CMK (cell line): ENCODE data around the gene PDZD4.

Experiments
- DNase-seq: peaks from one replicate; pipeline ENCODE4 v3.0.0-alpha.2; 2010; ENCODE audit warnings: low read depth

Gene PDZD4

DNA sequence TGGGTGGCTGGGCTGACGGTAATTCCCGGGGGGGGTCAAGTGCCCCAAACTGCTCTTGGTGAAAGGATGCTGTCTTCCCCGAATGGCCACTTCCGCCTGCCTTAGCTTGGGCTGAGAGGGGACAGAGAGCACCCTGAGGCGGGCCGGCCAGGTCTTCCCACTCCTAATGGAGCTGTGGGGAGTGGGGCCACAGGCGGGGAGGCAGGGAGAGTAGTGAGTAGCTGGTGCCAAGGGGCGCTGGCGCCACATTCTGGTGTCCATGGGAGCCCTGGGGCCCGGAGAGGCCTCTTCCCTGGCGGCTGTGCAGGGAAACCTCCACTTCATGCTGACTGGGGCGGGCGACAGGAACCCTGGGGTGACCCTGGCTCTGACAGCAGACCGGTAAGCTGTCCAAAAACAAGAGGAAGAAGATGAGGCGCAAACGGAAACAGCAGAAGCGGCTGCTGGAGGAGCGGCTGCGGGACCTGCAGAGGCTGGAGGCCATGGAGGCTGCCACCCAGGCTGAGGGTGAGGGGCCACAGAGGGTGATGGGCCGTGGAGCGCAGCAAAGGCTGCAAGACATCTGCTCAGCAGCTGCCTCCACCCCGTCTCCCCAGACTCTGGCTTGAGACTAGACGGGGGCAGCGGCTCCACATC, 46.8 kb downstream of the PDZD4 start:
- no peak for DNase-seq

DNA sequence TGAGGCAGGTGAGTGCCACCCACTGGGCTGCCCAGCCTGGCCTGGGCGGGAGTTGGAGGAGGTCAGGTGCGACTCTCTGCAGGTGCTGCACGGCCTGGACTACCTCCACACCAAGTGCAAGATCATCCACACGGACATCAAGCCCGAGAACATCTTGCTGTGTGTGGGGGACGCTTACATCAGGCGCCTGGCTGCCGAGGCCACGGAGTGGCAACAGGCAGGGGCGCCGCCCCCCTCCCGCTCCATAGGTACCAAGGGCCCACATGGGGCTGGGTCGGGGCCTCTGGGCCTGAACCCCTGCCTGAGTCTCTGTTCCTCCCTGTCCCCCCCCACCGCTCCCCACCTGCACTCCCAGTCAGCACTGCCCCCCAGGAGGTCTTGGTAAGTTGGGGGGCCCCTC, 47.5 kb downstream of the PDZD4 start:
- DNase-seq: no peak

DNA sequence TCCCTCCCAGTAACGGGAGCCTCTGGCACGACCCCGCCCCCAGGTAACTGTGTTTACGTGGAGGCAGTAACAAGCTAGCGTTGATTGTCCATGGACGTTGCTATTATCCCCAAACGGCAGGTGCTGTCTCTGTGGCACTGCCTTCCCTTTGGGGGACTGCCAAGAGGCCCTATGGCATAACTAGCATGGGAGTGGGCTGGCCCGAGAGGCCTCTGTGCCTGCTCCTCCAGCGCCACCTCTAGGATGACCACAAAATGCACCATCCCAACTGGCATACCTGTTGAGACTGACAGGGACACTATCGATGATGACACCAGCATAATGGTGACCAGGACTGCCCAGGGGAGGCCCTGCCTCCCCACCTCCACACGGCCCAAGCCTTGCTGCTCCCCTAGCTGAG, 48.0 kb downstream of the PDZD4 start:
- DNase-seq: no peak

- DNase-seq: no peak
Observed at GRCh38 chrX:153781428-153782047, 48.8 kb downstream of the PDZD4 start.

GRCh38 chrX:153780678-153781427, 49.5 kb downstream of the PDZD4 start, which contains the start of gene SRPK3:
Gene SRPK3 (plus strand): TSS chrX:153781041. CDS start chrX:153781087, 46 bp downstream.
- no peak for DNase-seq

- DNase-seq: no peak
Observed at GRCh38 chrX:153779891-153780677, 50.3 kb downstream of the PDZD4 start.

- no peak for DNase-seq
Observed at GRCh38 chrX:153778684-153779101, 51.7 kb downstream of the PDZD4 start.

GRCh38 chrX:153778181-153778580, 52.2 kb downstream of the PDZD4 start:
- DNase-seq: no peak

DNA sequence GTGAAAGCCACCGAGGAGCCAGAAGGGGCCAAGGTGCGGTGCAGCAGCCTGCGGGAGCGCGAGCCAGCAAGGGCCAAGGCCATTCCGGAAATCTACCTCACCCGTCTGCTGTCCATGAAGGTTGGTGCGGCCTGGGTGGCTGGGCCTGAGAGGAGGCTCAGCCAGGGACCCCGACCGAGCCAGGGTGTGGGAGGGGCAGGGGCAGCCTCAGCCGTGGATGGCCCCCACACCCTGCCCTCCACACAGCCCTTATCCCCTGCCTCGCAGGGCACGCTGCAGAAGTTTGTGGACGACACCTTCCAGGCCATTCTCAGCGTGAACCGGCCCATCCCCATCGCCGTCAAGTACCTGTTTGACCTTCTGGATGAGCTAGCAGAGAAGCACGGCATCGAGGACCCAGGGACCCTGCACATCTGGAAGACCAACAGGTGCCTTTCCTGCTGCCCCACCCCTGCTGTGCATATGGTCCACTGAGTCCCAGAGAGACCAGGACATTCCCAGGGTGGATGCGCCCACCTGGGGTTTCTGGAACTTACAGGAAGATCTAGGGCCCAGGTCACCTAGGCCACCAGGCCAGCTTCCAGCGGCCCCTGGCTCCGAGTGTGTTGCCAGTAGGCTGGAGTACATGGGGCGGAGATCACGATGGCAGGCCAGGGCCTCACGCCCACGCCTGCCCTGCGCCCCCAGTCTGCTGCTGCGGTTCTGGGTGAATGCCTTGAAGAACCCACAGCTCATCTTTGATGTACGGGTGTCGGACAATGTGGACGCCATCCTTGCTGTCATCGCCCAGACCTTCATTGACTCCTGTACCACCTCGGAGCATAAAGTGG, 52.9 kb downstream of the PDZD4 start:
- DNase-seq: no peak

DNA sequence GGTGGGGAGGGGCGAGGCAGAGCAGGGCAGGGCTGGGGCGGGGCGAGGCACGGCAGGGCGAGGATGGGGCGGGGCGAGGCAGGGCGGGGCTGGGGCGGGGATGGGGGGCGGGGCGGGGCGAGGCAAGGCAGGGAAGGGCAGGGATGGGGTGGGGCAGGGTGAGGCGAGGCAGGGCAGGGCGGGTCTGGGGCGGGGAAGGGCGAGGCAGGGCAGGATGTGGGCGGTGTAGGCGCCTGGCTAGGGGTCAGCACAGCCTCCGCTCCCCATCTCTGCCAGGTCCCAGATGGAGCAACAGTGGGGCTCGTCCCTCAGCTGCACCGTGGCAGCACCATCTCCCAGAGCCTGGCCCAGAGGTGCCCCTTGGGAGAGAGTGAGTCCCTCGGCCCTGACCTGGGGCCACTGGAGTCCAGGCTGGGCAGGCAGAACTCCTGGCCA, 53.7 kb downstream of the PDZD4 start:
- no peak for DNase-seq

DNA sequence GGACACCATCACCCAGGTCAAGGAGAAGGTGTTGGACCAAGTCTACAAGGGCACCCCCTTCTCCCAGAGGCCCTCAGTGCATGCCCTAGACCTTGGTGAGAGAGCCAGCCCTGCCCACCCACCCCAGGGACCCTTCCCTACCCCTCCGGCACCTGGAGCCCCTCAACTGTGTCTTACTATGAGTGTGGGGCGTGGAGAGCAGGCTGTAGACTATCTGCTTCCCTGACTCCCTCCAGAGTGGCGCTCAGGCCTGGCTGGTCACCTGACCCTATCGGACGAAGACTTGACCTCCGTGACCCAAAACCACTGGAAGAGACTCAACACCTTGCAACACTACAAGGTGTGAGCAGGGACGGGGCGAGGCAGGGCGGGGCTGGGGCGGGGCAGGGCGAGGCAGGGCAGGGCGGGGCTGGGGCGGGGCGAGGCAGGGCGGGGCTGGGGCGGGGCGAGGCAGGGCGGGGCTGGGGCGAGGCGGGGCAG, 54.2 kb downstream of the PDZD4 start:
- DNase-seq: no peak

- no peak for DNase-seq
Observed at GRCh38 chrX:153775293-153776119, 54.8 kb downstream of the PDZD4 start.

DNA sequence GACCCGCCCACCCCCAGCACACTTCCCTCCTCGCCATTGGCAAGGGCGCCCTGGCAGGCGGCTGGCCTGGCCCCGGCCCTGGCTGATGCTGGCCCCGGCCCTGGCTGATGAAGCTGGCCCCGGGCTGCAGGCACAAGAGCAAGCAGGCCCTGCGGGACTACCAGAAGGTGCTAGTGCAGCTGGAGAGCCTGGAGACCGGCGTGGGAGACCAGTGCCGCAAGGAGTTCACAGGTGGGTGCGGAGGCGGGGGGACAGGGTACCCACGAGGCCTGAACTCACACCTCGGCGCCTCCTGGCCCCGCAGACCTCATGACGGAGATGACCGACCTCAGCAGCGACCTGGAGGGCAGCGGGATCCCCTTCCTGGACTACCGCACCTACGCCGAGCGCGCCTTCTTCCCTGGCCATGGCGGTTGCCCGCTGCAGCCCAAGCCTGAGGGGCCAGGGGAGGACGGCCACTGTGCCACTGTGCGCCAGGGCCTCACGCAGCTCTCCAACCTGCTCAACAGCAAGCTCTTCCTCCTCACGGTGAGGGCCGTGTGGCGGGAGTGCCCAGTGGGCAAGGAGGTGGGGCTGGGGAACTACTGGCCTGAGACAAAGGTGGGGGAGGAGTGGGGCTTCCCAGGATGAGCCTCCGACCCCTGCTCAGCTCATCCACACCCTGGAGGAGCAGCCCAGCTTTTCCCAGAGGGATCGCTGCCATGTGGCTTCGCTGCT, 55.6 kb downstream of the PDZD4 start:
- no peak for DNase-seq

GRCh38 chrX:153773741-153774575, 56.4 kb downstream of the PDZD4 start:
- no peak for DNase-seq

DNA sequence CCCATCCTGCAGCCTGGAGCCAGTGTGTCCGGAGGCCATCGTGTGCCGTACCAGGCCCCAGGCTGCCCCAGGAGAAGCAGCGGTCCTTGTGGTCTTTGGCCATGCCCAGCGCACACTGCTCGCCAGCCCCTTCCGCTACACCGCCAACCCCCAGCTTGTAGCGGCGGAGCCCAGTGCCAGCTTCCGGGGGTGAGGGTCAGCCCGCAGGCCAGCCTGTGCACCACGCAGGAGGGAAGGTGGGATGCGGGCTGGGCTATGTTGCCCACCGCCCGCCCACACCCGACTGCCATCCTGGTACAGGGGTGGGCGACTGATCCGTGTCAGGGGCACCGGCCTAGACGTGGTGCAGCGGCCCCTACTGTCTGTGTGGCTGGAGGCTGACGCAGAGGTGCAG, 57.1 kb downstream of the PDZD4 start:
- no peak for DNase-seq

DNA sequence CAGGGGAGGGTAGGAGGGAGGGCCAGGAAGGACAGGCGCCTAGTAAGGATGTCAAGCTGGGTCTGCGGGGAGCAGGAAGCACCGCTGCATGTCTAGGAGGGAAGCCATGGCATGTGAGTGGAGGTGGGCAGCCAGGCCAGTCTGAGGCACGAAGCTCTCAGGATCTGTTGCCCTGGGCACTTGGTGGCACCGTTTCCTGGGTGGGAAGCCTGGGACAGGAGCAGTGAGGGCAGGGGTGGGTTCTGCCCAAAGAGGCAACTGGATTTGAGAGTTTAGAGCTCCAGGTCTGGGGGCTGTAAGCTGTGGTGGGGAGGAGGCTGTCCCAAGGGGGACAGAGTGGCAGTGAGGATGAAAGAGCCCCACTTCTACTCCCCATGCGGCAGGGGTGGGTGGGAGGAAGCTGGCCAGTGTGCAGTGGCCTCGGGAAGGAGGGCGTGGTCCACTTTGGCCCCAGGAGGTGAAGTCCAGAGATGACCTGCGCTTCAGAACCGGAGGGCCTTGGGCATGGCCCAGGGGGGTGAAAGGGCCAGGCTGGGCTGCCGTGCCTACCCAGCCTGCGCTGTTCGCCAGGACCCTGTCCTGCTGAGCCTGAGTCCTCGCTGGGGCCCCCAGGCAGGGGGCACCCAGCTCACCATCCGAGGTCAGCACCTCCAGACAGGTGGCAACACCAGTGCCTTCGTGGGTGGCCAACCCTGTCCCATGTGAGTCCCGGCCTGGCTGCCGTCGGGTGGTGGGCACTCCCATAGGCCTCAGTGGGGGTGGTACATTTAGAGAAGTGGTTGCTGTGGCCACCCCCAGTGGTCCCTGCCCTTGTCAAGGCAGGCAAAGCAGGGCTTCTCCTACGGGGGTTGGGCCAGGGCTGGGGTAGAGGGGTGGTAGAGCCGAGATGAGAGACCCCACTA, 57.8 kb downstream of the PDZD4 start:
- DNase-seq: no peak

GRCh38 chrX:153771415-153772315, 58.7 kb downstream of the PDZD4 start:
- DNase-seq: no peak
